Measurements from ENCODE around the gene SWI5. TPM values are rescaled to one million over a fixed set of nuclear protein-coding genes. Genes with fewer than 3 reads are reported as not detected.

The SWI5 gene
- total and polyA plus RNA-seq, 9 of the 15 experiments (the other 6 are each of a cell fraction or from before 2014, with no cell fraction given), result 62.8 to 133 (median 95.9) TPM

- Histone ChIP-seq H3K9me3 (replicated peaks; ENCODE audit: control insufficient read depth, insufficient read depth, low read depth, low read length) (no peaks in the 10 kb centered on the region), H4K20me1 (replicated peaks; ENCODE audit: control insufficient read depth, insufficient read depth, low read length) (no peaks in the 10 kb centered on the region), H2AFZ (ENCODE audit: low read depth, low read length) (no peak overlapping the region), H3K9me1 (ENCODE audit: control insufficient read depth, insufficient read depth, low read length) (no peaks in the 10 kb centered on the region), H3K36me3 (ENCODE audit: control insufficient read depth, insufficient read depth, low read length) (peaks cover 83% of the 10 kb centered on the region), H3K27ac (ENCODE audit: extremely low read depth, low read depth, low read length) (no peak overlapping the region), H3K4me2 (ENCODE audit: insufficient read depth, low read length) (no peak overlapping the region), H3K9ac (ENCODE audit: insufficient read depth in 1 of 2, low read depth in 2 of 2, low read length in 2 of 2) (peak overlapping the region in 1 of 2 experiments; percentile 39; a peak in 1 of 4 replicates), H3K27me3 (ENCODE audit: control insufficient read depth in 2 of 2, insufficient read depth in 2 of 2, low read length in 2 of 2) (no peaks in the 10 kb centered on the region), H3K4me1 (replicated peaks in 1 of 2; ENCODE audit: control insufficient read depth in 2 of 2, insufficient read depth in 2 of 2, low read length in 2 of 2) (peaks cover 2 to 25% of the 10 kb centered on the region in 2 experiments; a peak in 4 of 5 replicates), H3K79me2 (ENCODE audit: control insufficient read depth, insufficient read depth, low read length) (no peaks in the 10 kb centered on the region), H3K4me3 (no peak overlapping the region)
- DNase-seq (ENCODE audit: extremely low read depth in 1 of 4, low spot score in 3 of 4), result no peak
- no TSS peak for BruUV-seq (replicated peaks)
- ATAC-seq, result no peak
- intact Hi-C loops (cut with micrococcal nuclease), result no loop called here
- in situ Hi-C loops (cut with MboI), result no loop called here
- WGBS (ENCODE audit: insufficient coverage, low coverage, missing lambda C conversion rate), result 94% methylated on average over 17 of the region's 17 CpGs
- POLR2A ChIA-PET, result interaction anchor here (0.8 to 3.3 kb wide), 7 partner anchors 7 to 46 kb away, joined by 3 to 21 read pairs (median 8); partner anchors contain the start of genes GOLGA2 and SWI5
- peak; percentile 61 for TF ChIP-seq RBFOX2 (IDR thresholded peaks at IDR 0.05; ENCODE audit: low read depth, low read length)
- peak; percentile 59 for TF ChIP-seq POLR2G (IDR thresholded peaks at IDR 0.05; ENCODE audit: low read depth, low read length)
- TF ChIP-seq, protein P1, sequence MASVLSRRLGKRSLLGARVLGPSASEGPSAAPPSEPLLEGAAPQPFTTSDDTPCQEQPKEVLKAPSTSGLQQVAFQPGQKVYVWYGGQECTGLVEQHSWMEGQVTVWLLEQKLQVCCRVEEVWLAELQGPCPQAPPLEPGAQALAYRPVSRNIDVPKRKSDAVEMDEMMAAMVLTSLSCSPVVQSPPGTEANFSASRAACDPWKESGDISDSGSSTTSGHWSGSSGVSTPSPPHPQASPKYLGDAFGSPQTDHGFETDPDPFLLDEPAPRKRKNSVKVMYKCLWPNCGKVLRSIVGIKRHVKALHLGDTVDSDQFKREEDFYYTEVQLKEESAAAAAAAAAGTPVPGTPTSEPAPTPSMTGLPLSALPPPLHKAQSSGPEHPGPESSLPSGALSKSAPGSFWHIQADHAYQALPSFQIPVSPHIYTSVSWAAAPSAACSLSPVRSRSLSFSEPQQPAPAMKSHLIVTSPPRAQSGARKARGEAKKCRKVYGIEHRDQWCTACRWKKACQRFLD (CRISPR knock-in tag; IDR thresholded peaks at IDR 0.05), result no peak
- TF ChIP-seq ZBTB7A (IDR thresholded peaks at IDR 0.05; ENCODE audit: borderline replicate concordance, control insufficient read depth, low read depth, low read length), result peak; percentile 26; the same call in 1 of the 2 replicates
- CTCF ChIA-PET (ENCODE audit: low intra/inter-chr PET ratio), result no interaction called here
- FAIRE-seq, result no peak
Observed at GRCh38 chr9:128260340-128260739, 15.7 kb upstream of the SWI5 start.
